GM10847 (cell line): ENCODE measurements around the gene CAMK4.

Experiments
- POLR2A ChIP-seq: IDR thresholded peaks from 2 replicates; pipeline ENCODE4 v1.6.1; 2011; ENCODE audit not compliant: insufficient read length; ENCODE audit errors: extremely low read depth

The CAMK4 gene

GRCh38 chr5:111407562-111407961 is 183.4 kb downstream of the CAMK4 start:
- no peak for TF ChIP-seq POLR2A

- no peak for TF ChIP-seq POLR2A
These were observed 184.6 kb downstream of the CAMK4 start for GRCh38 chr5:111408817-111409216.

DNA sequence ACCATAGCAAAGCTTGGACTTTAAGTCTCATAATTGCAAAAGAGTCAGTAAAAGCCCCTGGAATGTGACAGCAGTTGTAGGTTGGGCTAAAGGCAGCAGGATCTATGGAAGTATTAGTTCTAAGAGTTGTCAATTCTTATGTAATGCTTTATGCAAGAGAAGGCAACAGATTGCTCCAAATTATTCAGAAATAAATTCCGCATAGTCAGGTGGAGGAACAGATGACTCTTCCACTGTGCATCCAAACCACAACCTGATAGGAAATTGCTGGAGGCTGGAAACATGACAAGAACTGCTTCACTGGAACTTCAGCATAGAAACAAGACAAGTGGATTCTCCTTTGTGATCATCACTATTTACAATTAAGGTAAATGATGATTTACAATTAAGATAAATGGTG is 187.1 kb downstream of the CAMK4 start:
- no peak for TF ChIP-seq POLR2A

DNA sequence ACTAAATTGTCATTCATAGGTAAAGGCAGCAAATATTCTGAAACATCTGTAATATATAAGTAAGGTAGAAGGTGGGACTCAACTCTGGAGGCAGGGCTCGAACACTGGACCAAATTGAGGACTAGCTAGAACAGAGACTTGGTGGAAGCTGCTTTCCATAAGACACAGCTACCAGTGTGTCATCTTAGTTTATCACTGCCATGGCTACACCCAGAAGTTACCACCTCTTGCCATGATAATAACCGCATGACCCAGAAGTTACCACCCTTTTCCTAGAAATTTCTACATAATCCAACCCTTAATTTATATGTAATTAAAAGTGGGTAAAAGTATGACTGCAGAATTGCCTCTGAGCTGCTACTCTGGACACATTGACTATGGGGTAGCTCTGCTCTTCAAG is 188.4 kb downstream of the CAMK4 start:
- TF ChIP-seq POLR2A = no peak

- no peak for TF ChIP-seq POLR2A
These were observed 190.9 kb downstream of the CAMK4 start for GRCh38 chr5:111415053-111415452.

DNA sequence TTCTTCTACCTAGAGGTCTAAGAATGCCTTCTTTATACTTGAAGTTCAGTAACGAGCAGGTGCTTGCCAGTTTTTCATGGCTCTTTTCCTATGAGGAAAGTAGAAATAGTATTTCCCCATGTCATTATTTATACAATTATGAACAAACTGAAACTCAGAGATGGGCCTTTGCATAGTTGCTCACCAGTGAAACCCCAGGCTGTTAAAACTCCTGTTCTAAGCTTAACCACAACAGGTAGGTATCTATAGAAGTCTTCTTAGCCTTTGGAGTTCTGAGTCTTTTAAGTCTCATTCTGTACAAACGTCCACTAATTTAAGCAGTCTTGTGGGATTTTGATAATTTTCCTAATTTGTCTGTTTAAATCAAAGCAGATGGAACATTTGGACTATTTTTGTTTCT is 198.1 kb downstream of the CAMK4 start:
- TF ChIP-seq POLR2A = no peak

DNA sequence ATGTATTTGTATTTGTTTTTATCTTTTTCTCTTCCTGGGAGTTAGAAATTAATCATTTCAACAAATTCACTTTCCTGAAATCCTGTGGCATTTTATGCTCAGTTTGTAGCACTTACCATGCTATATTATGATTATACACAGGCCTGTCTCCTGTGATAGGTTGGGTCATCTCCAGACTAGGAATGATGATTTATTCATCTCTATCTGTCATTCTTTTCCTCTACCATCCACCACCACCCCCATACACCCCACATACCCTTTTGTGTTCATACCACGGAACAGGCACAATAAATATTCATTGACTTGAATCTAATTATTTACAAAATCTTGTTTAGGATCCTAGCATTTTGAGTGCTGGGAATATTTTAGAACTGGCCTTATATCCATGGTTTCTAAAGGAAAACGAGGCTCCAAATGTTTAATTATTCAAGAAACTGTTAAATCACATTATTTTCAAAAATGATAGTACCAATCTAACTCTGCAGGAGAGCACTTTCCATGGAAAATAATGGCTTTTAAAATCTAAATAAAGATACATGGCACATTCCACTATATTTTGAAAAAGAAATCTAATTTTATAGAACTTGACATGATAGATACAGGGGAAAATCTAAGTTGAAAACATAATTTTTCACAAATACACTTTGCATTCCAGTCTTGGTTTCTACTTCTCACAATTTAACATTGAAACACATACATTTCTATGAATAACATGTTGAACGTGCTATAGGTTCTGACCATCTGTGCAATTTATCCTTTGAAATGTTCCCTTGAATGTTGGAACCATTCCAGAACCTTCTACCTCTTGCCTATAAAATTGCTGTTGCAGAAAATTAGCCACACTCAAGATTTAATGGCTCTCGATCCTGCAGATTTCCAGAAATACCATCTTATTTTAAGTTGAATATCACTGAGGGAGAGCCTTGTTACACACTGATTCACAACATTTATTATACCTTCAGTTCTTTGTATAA is 198.8 kb downstream of the CAMK4 start:
- no peak for TF ChIP-seq POLR2A

GRCh38 chr5:111425205-111425604 is 201.0 kb downstream of the CAMK4 start:
- TF ChIP-seq POLR2A = no peak

DNA sequence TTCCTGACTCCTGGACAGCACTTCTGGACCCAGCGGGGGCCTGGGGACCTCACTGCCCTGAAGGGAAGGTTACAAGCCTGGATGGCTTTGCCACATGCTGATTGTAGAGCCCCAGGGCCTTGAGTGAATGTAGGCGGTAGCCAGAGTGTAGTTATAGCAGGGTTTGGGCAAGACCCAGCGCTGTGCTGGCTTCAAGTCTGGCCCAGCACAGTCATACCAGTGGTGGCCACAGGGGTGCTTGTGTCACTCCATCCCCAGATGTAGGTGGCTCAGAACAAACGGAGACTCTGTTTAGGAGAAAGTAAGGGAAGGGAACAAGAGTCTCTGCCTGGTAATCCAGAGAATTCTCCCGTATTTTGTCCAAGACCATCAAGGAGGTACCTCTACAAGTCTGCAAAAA is 203.6 kb downstream of the CAMK4 start:
- TF ChIP-seq POLR2A = no peak

- TF ChIP-seq POLR2A = no peak
These were observed 208.8 kb downstream of the CAMK4 start for GRCh38 chr5:111432883-111433536.

GRCh38 chr5:111434800-111435199 is 210.6 kb downstream of the CAMK4 start:
- no peak for TF ChIP-seq POLR2A

GRCh38 chr5:111439473-111440075 is 215.4 kb downstream of the CAMK4 start:
- TF ChIP-seq POLR2A = no peak

- no peak for TF ChIP-seq POLR2A
These were observed 222.9 kb downstream of the CAMK4 start for GRCh38 chr5:111447099-111447498.

GRCh38 chr5:111447822-111448221 is 223.6 kb downstream of the CAMK4 start:
- no peak for TF ChIP-seq POLR2A

GRCh38 chr5:111453295-111453694 is 229.1 kb downstream of the CAMK4 start:
- TF ChIP-seq POLR2A = no peak

- no peak for TF ChIP-seq POLR2A
These were observed 229.6 kb downstream of the CAMK4 start for GRCh38 chr5:111453747-111454146.
